Uterus (tissue), 4 donors: ENCODE measurements around the gene FAM118A. TPM values are rescaled to one million over a fixed set of nuclear protein-coding genes. Genes with fewer than 3 reads are reported as not detected.

Source experiments
- DNase-seq, 2 donors: peaks; one replicate each; pipeline ENCODE4 v3.0.0-alpha.2; 2019 to 2020
- H3K27ac ChIP-seq, 2 donors: fragments of 200-600 bp; sonication (generic); 1 replicate in 1 of 2; 2 replicates in 1 of 2; pipeline ENCODE4 v1.5.1; 2016 to 2018
- H3K27me3 ChIP-seq, 2 donors: fragments of 200-600 bp; sonication (generic); one replicate each; pipeline ENCODE4 v1.5.1; 2018 to 2019; ENCODE audit warnings: control low read depth in 1 of 2
- H3K36me3 ChIP-seq, 2 donors: fragments of 200-600 bp; sonication (generic); one replicate each; pipeline ENCODE4 v1.5.1; 2019; ENCODE audit warnings: control low read depth in 1 of 2
- H3K4me1 ChIP-seq, 2 donors: fragments of 200-600 bp; sonication (generic); one replicate each; pipeline ENCODE4 v1.5.1; 2018 to 2019; ENCODE audit warnings: control low read depth in 1 of 2
- H3K4me3 ChIP-seq, 2 donors: fragments of 200-600 bp; sonication (generic); 1 replicate in 1 of 2; 2 replicates in 1 of 2; pipeline ENCODE4 v1.5.1; 2018 to 2019; ENCODE audit warnings: mild to moderate bottlenecking in 1 of 2
- H3K9me3 ChIP-seq, 2 donors: fragments of 200-600 bp; sonication (generic); one replicate each; pipeline ENCODE4 v1.5.1; 2019; ENCODE audit warnings: control low read depth in 1 of 2
- CTCF ChIP-seq, 4 experiments: fragments of 200-600 bp in 2 of 4; fragments of 450-650 bp in 2 of 4; sonication (generic) in 2 of 4; IDR thresholded peaks; one replicate each; pipeline ENCODE4 v1.5.1; 2016 to 2019; ENCODE audit warnings: antibody characterized with exemption in 4 of 4, mild to moderate bottlenecking in 2 of 4, moderate library complexity in 1 of 4
- POLR2A ChIP-seq, 2 donors: fragments of 450-650 bp; IDR thresholded peaks; one replicate each; pipeline ENCODE4 v1.6.1; 2016; ENCODE audit warnings: antibody characterized with exemption in 2 of 2, mild to moderate bottlenecking in 1 of 2, moderate library complexity in 1 of 2
- intact Hi-C: fragments of 100-400 bp; cut with DNase I; formaldehyde crosslinking; loops from one replicate; pipeline ENCODE4 v1.15.1; 2023; ENCODE audit warnings: low total_unique reads
- total RNA-seq, 4 donors: library from RNA; depleted of rRNA in 3 of 4; stranded (reverse); fragments of >200 nt in 3 of 4; gene quantifications; one replicate each; pipeline versions ENCODE4 v1.1.0 to v1.2.4, GENCODE V29; 2014 to 2023
- donor health status: DM: yes; HTN: yes; CAD: no.

FAM118A gene
- total RNA-seq, 4 donors from 2014 or later = 16.5 to 97.9 (median 46.7) TPM

- no peak for DNase-seq
- Histone ChIP-seq H3K27me3 (no peaks in the 10 kb centered on the region), H3K36me3 (no peaks in the 10 kb centered on the region), H3K9me3 (no peaks in the 10 kb centered on the region), H3K4me3 (no peak overlapping the region), H3K27ac (no peak overlapping the region), H3K4me1 (peaks cover 0 to 11% of the 10 kb centered on the region in 2 donors)
- no peak for TF ChIP-seq POLR2A (IDR thresholded peaks at IDR 0.05)
- TF ChIP-seq CTCF (IDR thresholded peaks at IDR 0.05) = no peak
- intact Hi-C loops = no loop called here
These were observed 5.1 kb downstream of the FAM118A start for GRCh38 chr22:45314786-45315185.

GRCh38 chr22:45316796-45317526, 7.2 kb downstream of the FAM118A start:
- Histone ChIP-seq H3K27me3 (no peaks in the 10 kb centered on the region), H3K4me3 (no peak overlapping the region), H3K36me3 (no peaks in the 10 kb centered on the region), H3K27ac (peak overlapping the region; percentile 82 to 86), H3K4me1 (no peaks in the 10 kb centered on the region), H3K9me3 (no peaks in the 10 kb centered on the region)
- intact Hi-C loops = no loop called here
- no peak for DNase-seq
- TF ChIP-seq POLR2A (IDR thresholded peaks at IDR 0.05) = no peak
- TF ChIP-seq CTCF (IDR thresholded peaks at IDR 0.05) = no peak

- Histone ChIP-seq H3K9me3 (no peaks in the 10 kb centered on the region), H3K27me3 (no peaks in the 10 kb centered on the region), H3K36me3 (no peaks in the 10 kb centered on the region), H3K4me1 (no peaks in the 10 kb centered on the region), H3K4me3 (no peak overlapping the region), H3K27ac (peak overlapping the region; percentile 82 to 86)
- peak; percentile 37 to 47 for DNase-seq
- TF ChIP-seq POLR2A (IDR thresholded peaks at IDR 0.05) = no peak
- TF ChIP-seq CTCF (IDR thresholded peaks at IDR 0.05) = peak in 3 of 4 experiments; percentile 21 to 48 (median 36)
- intact Hi-C loops = no loop called here
These were observed 7.9 kb downstream of the FAM118A start for GRCh38 chr22:45317551-45318167.

GRCh38 chr22:45318168-45318557, 8.4 kb downstream of the FAM118A start:
- Histone ChIP-seq H3K27ac (peak overlapping the region; percentile 82 to 86), H3K4me1 (no peaks in the 10 kb centered on the region), H3K36me3 (no peaks in the 10 kb centered on the region), H3K27me3 (no peaks in the 10 kb centered on the region), H3K9me3 (no peaks in the 10 kb centered on the region), H3K4me3 (no peak overlapping the region)
- intact Hi-C loops = no loop called here
- peak; percentile 90 to 93 for DNase-seq
- TF ChIP-seq CTCF (IDR thresholded peaks at IDR 0.05) (no peak), POLR2A (IDR thresholded peaks at IDR 0.05) (no peak)

GRCh38 chr22:45318558-45319323, 9.0 kb downstream of the FAM118A start:
- Histone ChIP-seq H3K9me3 (no peaks in the 10 kb centered on the region), H3K27me3 (no peaks in the 10 kb centered on the region), H3K4me3 (no peak overlapping the region), H3K4me1 (no peaks in the 10 kb centered on the region), H3K27ac (peak overlapping the region; percentile 82 to 86), H3K36me3 (no peaks in the 10 kb centered on the region)
- no peak for DNase-seq
- TF ChIP-seq CTCF (IDR thresholded peaks at IDR 0.05) (no peak), POLR2A (IDR thresholded peaks at IDR 0.05) (no peak)
- intact Hi-C loops = no loop called here
